Astrocyte (in vitro differentiated cells and primary cell): ENCODE results near the gene HMCN1. TPM values are rescaled to one million over a fixed set of nuclear protein-coding genes. Genes with fewer than 3 reads are reported as not detected.

Experiments
- DNase-seq: peaks from one replicate; pipeline ENCODE4 v3.0.0-alpha.2; 2010; ENCODE audit warnings: low read depth
- FAIRE-seq: peaks from 2 replicates; lab custom pipeline; 2011; peaks lifted over from hg19 to GRCh38; lab: Jason Lieb, UNC
- H2AFZ ChIP-seq: 2 replicates; pipeline ENCODE4 v1.6.0; 2012; ENCODE audit warnings: low read depth, low read length, inconsistent platforms
- H3K27ac ChIP-seq: 2 replicates; pipeline ENCODE4 v1.5.1; 2011; ENCODE audit warnings: low read depth, low read length, inconsistent platforms
- H3K27me3 ChIP-seq: 2 replicates; pipeline ENCODE4 v1.6.0; 2011; ENCODE audit warnings: low read length, inconsistent platforms; ENCODE audit not compliant: insufficient read depth
- H3K36me3 ChIP-seq: 2 replicates; pipeline ENCODE4 v1.5.1; 2011; ENCODE audit warnings: low read length, inconsistent platforms; ENCODE audit not compliant: insufficient read depth
- H3K4me1 ChIP-seq: 2 replicates; pipeline ENCODE4 v1.5.1; 2011; ENCODE audit warnings: low read length, inconsistent platforms; ENCODE audit not compliant: insufficient read depth
- H3K4me2 ChIP-seq: 2 replicates; pipeline ENCODE4 v1.6.0; 2012; ENCODE audit warnings: low read length, inconsistent platforms
- H3K4me3 ChIP-seq: 2 replicates; pipeline ENCODE4 v1.5.1; 2011; ENCODE audit warnings: low read depth, mild to moderate bottlenecking, low read length, inconsistent platforms; ENCODE audit not compliant: insufficient read depth
- H3K79me2 ChIP-seq: 2 replicates; pipeline ENCODE4 v1.6.0; 2012; ENCODE audit warnings: mild to moderate bottlenecking, low read length, inconsistent platforms; ENCODE audit not compliant: insufficient read depth
- H3K9ac ChIP-seq: 2 replicates; pipeline ENCODE4 v1.6.0; 2012; ENCODE audit warnings: mild to moderate bottlenecking, low read length, inconsistent platforms
- H3K9me3 ChIP-seq: 2 replicates; pipeline ENCODE4 v1.5.1; 2012; ENCODE audit warnings: low read depth, mild to moderate bottlenecking, low read length, inconsistent platforms; ENCODE audit not compliant: insufficient read depth
- H4K20me1 ChIP-seq: 2 replicates; pipeline ENCODE4 v1.6.0; 2012; ENCODE audit warnings: low read length, inconsistent platforms; ENCODE audit not compliant: insufficient read depth
- H3K27ac Mint-ChIP-seq: one replicate; pipeline ENCODE4 v1.8.0; 2021; ENCODE audit warnings: mild to moderate bottlenecking, mixed read lengths; ENCODE audit not compliant: unreplicated experiment
- H3K27me3 Mint-ChIP-seq: one replicate; pipeline ENCODE4 v1.8.0; 2021; ENCODE audit warnings: low read depth, mixed read lengths; ENCODE audit not compliant: unreplicated experiment
- H3K36me3 Mint-ChIP-seq: one replicate; pipeline ENCODE4 v1.8.0; 2021; ENCODE audit warnings: low read depth, mixed read lengths; ENCODE audit not compliant: unreplicated experiment
- H3K4me1 Mint-ChIP-seq: one replicate; pipeline ENCODE4 v1.8.0; 2021; ENCODE audit warnings: low read depth, mixed read lengths; ENCODE audit not compliant: unreplicated experiment
- H3K4me3 Mint-ChIP-seq: one replicate; pipeline ENCODE4 v1.8.0; 2021; ENCODE audit warnings: mild to moderate bottlenecking, moderate library complexity, mixed read lengths; ENCODE audit not compliant: unreplicated experiment
- H3K9me3 Mint-ChIP-seq: one replicate; pipeline ENCODE4 v1.8.0; 2021; ENCODE audit warnings: mild to moderate bottlenecking, mixed read lengths; ENCODE audit not compliant: unreplicated experiment
- CTCF ChIP-seq: IDR thresholded peaks from 2 replicates; pipeline ENCODE4 v1.5.1; 2011; ENCODE audit warnings: low read depth, mild to moderate bottlenecking, inconsistent platforms, low read length, moderate library complexity; ENCODE audit not compliant: insufficient read depth
- EZH2 ChIP-seq: IDR thresholded peaks from 2 replicates; pipeline ENCODE4 v1.6.1; 2012; ENCODE audit warnings: mild to moderate bottlenecking, low read length, inconsistent platforms; ENCODE audit not compliant: insufficient read depth
- total RNA-seq: library from RNA; stranded (reverse); gene quantifications from 2 replicates; pipeline ENCODE4 v1.2.1, GENCODE V29; 2021

Gene HMCN1
- total RNA-seq, 1 donor from 2014 or later = 19.7 TPM

DNA sequence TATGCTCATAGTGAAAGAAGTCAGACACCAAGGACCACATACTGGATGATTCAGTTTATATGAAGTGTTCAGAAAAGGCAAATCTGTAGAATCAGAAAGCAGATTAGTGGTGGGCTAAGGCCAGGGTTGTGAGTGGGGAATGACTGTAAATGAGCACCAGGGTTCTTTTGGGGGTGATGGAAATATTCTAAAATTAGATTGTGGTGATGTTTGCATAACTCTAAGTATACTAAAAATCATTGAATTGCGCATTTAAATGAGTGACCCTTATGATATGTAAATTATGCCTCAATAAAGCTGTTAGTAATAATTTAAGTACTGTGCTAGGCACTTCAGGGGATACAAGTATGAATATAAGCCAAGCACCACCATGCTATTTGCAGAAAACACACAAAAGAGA, 384.5 kb downstream of the HMCN1 start:
- H3K4me3 ChIP-seq = no peak overlapping the region
- no peaks in the 10 kb centered on the region for H4K20me1 ChIP-seq
- H3K9ac ChIP-seq = no peak overlapping the region
- no peaks in the 10 kb centered on the region for H3K9me3 Mint-ChIP-seq
- H3K27ac ChIP-seq = no peak overlapping the region
- H2AFZ ChIP-seq = no peak overlapping the region
- H3K36me3 ChIP-seq = no peaks in the 10 kb centered on the region
- no peaks in the 10 kb centered on the region for H3K27me3 ChIP-seq
- no peaks in the 10 kb centered on the region for H3K9me3 ChIP-seq
- H3K4me2 ChIP-seq = no peak overlapping the region
- H3K4me1 Mint-ChIP-seq = peaks cover 3% of the 10 kb centered on the region
- no peaks in the 10 kb centered on the region for H3K27me3 Mint-ChIP-seq
- no peaks in the 10 kb centered on the region for H3K4me1 ChIP-seq
- no peak for DNase-seq
- no peaks in the 10 kb centered on the region for H3K79me2 ChIP-seq
- H3K27ac Mint-ChIP-seq = no peak overlapping the region
- H3K36me3 Mint-ChIP-seq = peaks cover 7% of the 10 kb centered on the region
- TF ChIP-seq CTCF = no peak
- no peak for TF ChIP-seq EZH2
- H3K4me3 Mint-ChIP-seq = no peak overlapping the region
- FAIRE-seq = no peak

DNA sequence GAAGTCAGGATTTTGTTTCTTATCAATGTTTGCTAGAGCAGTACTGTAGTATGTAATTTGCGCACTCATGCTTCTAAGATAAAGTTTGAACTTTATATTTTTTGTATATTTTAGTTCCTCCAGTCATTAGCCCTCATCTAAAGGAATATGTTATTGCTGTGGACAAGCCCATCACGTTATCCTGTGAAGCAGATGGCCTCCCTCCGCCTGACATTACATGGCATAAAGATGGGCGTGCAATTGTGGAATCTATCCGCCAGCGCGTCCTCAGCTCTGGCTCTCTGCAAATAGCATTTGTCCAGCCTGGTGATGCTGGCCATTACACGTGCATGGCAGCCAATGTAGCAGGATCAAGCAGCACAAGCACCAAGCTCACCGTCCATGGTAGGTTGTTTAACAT, 388.6 kb downstream of the HMCN1 start:
- Histone ChIP-seq H3K27me3 (no peaks in the 10 kb centered on the region), H3K4me2 (no peak overlapping the region), H3K9ac (no peak overlapping the region), H3K4me3 (no peak overlapping the region), H3K27ac (no peak overlapping the region), H4K20me1 (no peaks in the 10 kb centered on the region), H3K36me3 (no peaks in the 10 kb centered on the region), H3K79me2 (no peaks in the 10 kb centered on the region), H2AFZ (no peak overlapping the region), H3K4me1 (no peaks in the 10 kb centered on the region), H3K9me3 (no peaks in the 10 kb centered on the region)
- Mint-ChIP-seq H3K27ac (no peak overlapping the region), H3K4me1 (no peaks in the 10 kb centered on the region), H3K36me3 (peaks cover 5% of the 10 kb centered on the region), H3K27me3 (no peaks in the 10 kb centered on the region), H3K9me3 (peaks cover 4% of the 10 kb centered on the region), H3K4me3 (no peak overlapping the region)
- TF ChIP-seq CTCF (no peak), EZH2 (no peak)
- DNase-seq (no peak), FAIRE-seq (no peak)

DNA sequence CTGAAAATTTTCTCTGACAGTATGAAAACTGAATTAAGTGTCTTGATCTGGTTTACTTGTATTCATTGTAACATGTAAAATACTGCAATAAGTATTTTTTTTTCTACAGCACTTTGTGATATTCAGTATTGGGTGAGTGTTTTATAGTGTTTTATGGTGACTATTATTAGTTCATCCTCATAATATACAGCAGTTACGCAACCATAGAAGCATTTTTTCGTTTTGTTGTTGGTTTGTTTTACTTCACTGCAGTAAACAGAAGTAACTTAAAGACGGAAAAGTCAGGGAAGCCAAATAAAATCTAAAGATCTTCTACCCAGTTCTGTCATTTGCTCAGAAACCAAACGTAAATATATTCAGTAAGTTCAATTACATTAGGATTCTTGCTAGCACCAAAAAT, 390.8 kb downstream of the HMCN1 start:
- no peak overlapping the region for H3K9ac ChIP-seq
- H4K20me1 ChIP-seq = no peaks in the 10 kb centered on the region
- TF ChIP-seq CTCF (no peak), EZH2 (no peak)
- H3K36me3 ChIP-seq = no peaks in the 10 kb centered on the region
- no peak overlapping the region for H3K4me3 Mint-ChIP-seq
- H3K9me3 Mint-ChIP-seq = peaks cover 4% of the 10 kb centered on the region
- FAIRE-seq (no peak), DNase-seq (no peak)
- no peaks in the 10 kb centered on the region for H3K36me3 Mint-ChIP-seq
- no peaks in the 10 kb centered on the region for H3K27me3 Mint-ChIP-seq
- H3K9me3 ChIP-seq = no peaks in the 10 kb centered on the region
- H3K4me1 ChIP-seq = no peaks in the 10 kb centered on the region
- H3K79me2 ChIP-seq = no peaks in the 10 kb centered on the region
- H2AFZ ChIP-seq = no peak overlapping the region
- H3K27ac Mint-ChIP-seq = no peak overlapping the region
- H3K4me2 ChIP-seq = no peak overlapping the region
- H3K27ac ChIP-seq = no peak overlapping the region
- no peak overlapping the region for H3K4me3 ChIP-seq
- H3K4me1 Mint-ChIP-seq = no peaks in the 10 kb centered on the region
- no peaks in the 10 kb centered on the region for H3K27me3 ChIP-seq
